HG03571 (cell line): ENCODE measurements around the gene RABL3.
"Not testable (repeated sequence)": the region's sequence is repeated elsewhere in the genome, so short reads cannot be mapped to it uniquely, and the experiment has no call there.

Source experiments
- ATAC-seq: cut with Tn5 transposase; IDR thresholded peaks from one replicate; pipeline ENCODE4 v1.9.1; 2021; ENCODE audit not compliant: unreplicated experiment

Gene RABL3

GRCh38 chr3:120742198-120742848 is at the start of gene RABL3, which contains the start of gene GTF2E1:
Gene RABL3 (minus strand): TSS chr3:120742516. CDS start chr3:120742507, 9 bp downstream.
Gene GTF2E1 (plus strand): TSS chr3:120742744. CDS start chr3:120750553, 7,809 bp downstream.
- peak; percentile 98 for ATAC-seq

DNA sequence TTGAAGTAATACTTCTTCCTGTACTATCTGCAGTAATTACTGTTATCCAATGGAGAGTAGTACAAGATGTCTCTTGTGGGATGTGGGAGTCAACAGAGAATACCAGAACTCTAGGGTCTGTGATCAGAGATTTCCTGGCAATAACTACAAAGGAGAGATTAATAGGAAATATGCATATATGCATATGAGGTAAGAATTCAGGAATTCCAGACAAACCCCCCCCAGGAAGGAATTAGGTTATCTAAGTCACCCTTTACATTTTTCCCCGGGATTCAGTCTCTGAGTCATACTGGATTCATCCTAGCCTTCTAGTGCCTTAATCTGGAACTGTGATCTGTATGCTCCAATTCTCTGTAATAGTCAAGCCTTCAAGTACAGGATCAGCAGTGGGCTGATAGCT is 49.6 kb upstream of the RABL3 start:
- ATAC-seq, result no peak

- no peak for ATAC-seq
These were observed 48.7 kb upstream of the RABL3 start for GRCh38 chr3:120791010-120791409.

DNA sequence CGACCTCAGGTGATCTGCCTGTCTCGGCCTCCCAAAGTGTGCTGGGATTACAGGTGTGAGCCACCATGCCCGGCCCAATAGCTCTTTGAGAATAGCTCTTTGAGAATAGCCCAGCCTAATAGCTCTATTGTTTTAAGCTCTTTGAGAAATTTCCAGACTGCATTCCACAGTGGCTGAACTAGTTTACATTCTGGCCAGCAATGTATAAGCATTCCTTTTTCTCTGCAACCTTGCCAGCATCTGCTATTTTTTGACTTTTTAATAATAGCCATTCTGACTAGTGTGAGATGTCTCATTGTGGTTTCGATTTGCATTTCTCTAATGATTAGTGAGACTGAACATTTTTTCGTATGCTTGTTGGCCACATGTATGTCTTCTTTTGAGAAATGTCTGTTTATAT is 43.5 kb upstream of the RABL3 start:
- peak; percentile 65 for ATAC-seq

- peak; percentile 96 for ATAC-seq
These were observed 38.7 kb upstream of the RABL3 start for GRCh38 chr3:120780977-120781376.

DNA sequence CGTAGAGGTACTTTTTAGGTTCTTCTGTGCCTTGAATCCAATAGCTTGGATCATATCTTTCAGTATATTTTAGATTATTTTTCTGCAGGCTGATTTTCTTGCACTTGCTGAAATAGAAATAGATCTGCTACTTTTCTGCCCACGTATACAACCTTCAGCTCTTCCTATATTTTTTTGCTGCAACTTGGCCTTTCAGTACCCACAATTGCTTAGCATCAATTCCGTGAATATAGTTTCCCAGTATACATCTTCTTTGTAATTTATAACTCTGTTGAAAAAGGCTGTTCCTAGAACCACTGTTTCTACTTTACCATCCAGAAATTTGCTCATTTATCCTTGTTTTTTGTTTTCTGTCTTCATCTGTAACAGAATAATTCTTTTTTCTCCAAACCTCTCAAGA is 36.5 kb upstream of the RABL3 start:
- no peak for ATAC-seq

DNA sequence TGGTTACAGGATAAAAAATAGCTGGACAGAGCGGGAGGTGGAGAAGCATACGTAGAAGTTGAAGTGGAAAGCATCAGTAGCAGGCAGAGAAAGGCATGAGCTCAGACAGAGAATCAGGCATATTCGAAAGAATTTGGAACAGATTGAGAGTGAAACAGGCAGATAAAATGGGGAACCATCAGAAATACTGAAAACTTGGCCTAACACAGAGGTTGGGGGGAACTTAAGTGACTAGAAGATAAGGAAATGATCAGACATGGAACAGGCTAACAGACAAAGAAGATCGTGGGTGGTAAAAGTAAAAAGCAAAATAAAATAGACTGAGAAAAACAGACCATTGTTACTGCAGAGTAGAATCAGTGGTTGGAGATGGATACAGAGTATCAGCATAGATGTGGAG is 33.1 kb upstream of the RABL3 start:
- no peak for ATAC-seq

DNA sequence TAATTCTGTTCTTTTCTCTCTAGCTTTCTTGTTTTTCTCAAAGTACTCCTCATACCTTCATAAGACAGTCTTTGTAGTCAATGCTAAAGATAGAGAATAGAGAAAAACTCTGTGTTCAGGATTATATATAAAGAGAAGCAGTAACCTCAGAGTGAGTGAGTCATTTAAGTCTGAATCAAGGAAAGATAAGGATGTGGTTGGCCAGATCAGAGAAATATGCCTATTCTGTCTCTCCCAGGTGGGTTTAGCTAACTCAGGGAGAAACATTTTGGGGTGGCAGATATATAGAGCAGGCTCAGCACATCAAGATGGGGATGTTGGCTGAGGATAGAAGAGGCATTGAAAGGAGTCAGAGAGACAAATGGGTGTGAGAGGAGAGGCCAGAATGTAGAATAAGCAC is 31.6 kb upstream of the RABL3 start:
- no peak for ATAC-seq

DNA sequence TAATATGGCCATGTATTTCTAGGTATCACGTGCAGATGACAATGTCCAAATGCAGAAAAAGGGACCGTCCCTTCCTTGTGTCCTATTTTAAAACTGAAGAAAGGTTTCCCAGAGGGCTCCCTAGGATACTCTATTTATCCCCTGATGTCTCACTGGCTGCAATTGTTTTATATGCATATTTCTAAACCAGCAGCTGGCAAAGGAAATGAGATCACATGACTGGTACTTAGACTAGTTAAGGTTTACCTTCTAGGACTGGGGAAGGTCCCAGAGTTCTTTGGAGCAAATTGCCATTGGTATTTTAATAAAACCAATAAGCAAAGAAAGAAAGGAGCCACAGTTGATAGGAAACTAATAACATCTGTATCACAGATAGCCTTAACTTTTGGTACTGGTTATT is 29.8 kb upstream of the RABL3 start:
- no peak for ATAC-seq

GRCh38 chr3:120770891-120771290 is 28.6 kb upstream of the RABL3 start:
- no peak for ATAC-seq

GRCh38 chr3:120769436-120769835 is 27.1 kb upstream of the RABL3 start:
- ATAC-seq, result no peak

DNA sequence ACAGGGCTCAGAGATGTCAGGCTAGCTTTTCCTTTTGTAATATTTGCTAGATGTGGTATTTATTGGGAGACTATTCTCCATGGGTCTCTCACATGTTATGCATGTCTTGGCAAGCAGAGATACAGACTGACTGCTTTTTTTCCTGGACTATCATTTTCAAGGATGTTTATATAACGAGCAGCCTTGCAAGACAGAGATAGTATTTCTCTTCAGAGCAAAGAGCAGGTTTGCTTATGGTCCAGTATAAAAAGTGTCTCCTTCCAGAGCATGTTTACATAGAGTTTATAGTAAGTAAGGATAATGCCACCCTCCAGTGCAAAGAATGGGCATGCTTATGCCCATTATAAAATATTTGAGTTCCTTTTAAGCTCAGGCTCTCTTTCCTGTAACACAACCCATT is 24.8 kb upstream of the RABL3 start:
- no peak for ATAC-seq

GRCh38 chr3:120766576-120766975 is 24.3 kb upstream of the RABL3 start:
- no peak for ATAC-seq

DNA sequence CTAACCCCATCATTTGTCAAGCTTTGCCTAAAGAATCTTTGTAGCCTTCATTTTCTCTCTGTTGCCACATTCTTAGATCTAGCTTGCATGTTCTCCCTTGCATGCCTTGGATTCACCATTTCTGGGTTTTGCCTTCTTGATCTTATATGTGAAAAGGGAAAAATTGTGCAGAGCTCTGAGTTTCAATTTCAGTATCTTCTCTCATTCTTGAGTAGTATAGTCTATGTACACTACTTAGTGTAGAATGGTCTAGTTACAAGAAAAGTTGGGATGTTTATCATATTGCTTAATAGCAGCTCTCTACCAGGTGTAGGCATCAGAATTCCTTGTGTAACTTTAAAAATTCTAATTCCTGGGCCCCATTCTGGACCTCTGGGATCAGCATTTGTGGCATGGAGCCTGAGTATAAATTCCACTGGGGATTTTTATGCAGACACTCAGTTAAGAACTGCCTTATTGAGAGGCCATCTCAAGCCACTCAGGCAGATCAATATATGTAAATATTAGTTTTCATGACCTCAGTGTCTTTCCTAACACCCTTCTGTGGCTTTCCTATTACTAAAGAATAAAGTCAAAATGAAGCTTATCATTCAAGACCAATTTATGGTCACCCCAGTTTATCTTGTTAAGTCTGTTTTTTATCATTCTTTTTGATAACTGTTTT is 23.6 kb upstream of the RABL3 start:
- peak; percentile 50 for ATAC-seq

GRCh38 chr3:120764206-120764605 is 21.9 kb upstream of the RABL3 start:
- ATAC-seq, result no peak

GRCh38 chr3:120763601-120764000 is 21.3 kb upstream of the RABL3 start:
- peak; percentile 65 for ATAC-seq

DNA sequence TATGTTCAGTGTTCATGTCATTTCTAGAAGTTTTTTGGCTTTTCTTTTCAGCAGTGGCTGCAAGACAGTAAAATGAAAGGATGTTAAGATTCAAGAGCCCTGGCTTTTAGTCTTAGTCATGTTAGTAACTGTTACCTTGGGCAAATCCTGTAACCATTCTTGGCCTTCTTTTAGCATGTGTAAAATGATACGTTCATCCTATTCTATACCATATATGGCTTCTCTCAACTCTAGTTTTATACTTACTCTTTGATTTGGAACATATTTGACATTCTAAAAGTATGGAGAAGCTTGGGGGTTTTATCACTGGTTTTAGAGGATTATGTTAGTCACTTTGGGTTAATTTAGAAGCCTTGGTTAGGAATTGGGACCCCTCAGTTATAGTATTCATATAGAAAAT is 20.3 kb upstream of the RABL3 start:
- no peak for ATAC-seq

GRCh38 chr3:120758551-120758950 is 16.2 kb upstream of the RABL3 start:
- ATAC-seq, result not testable (repeated sequence)

GRCh38 chr3:120756061-120756460 is 13.7 kb upstream of the RABL3 start:
- no peak for ATAC-seq

DNA sequence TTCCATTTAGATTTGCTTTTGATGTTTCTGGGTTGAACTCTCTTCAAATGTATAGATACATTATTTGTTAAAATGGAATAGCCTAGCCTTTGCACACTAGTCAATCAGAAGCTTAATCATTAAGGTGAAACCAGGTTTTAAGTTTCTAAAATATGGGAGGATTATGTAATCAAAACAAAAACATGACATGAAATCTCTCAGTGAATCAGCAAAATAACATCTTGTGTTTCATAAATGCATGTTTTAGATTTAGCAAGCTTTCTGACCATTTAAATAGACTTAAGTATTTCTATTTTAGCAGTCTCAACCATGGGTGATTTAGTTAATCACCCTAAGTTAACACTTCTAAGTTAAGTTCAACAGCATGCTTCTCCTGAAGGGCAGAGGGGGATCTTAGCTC is 11.5 kb upstream of the RABL3 start:
- no peak for ATAC-seq

GRCh38 chr3:120752865-120753264 is 10.5 kb upstream of the RABL3 start:
- no peak for ATAC-seq

- ATAC-seq, result no peak
These were observed 9.9 kb upstream of the RABL3 start for GRCh38 chr3:120752230-120752629.

- peak; percentile 61 for ATAC-seq
These were observed 7.5 kb upstream of the RABL3 start for GRCh38 chr3:120749843-120750242.
